Vagina (tissue), 2 donors: ENCODE measurements around the gene ARHGAP26. TPM values are rescaled to one million over a fixed set of nuclear protein-coding genes. Genes with fewer than 3 reads are reported as not detected.

Experiments used
- DNase-seq, 2 donors: peaks; one replicate each; pipeline ENCODE4 v3.0.0-alpha.2; 2017; ENCODE audit errors: extremely low spot score in 2 of 2
- H3K27ac ChIP-seq: fragments of 200-600 bp; sonication (generic); one replicate; pipeline ENCODE4 v1.5.1; 2019
- H3K27me3 ChIP-seq: fragments of 200-600 bp; sonication (generic); one replicate; pipeline ENCODE4 v1.5.1; 2019
- H3K36me3 ChIP-seq, 2 donors: fragments of 200-600 bp; sonication (generic); one replicate each; pipeline ENCODE4 v1.5.1; 2017 to 2019
- H3K4me1 ChIP-seq: fragments of 200-600 bp; sonication (generic); one replicate; pipeline ENCODE4 v1.5.1; 2019
- H3K4me3 ChIP-seq, 2 donors: fragments of 200-600 bp; sonication (generic); 1 replicate in 1 of 2; 2 replicates in 1 of 2; pipeline ENCODE4 v1.5.1; 2016 to 2019
- H3K9me3 ChIP-seq: fragments of 200-600 bp; sonication (generic); one replicate; pipeline ENCODE4 v1.5.1; 2019
- POLR2A ChIP-seq, 2 donors: fragments of 450-650 bp; IDR thresholded peaks; one replicate each; pipeline ENCODE4 v1.6.1; 2017; ENCODE audit warnings: antibody characterized with exemption in 2 of 2, mild to moderate bottlenecking in 2 of 2, moderate library complexity in 2 of 2
- POLR2AphosphoS5 ChIP-seq, 2 donors: sonication (generic); formaldehyde crosslinking; IDR thresholded peaks; one replicate each; pipeline ENCODE4 v1.9.0; 2017; ENCODE audit warnings: antibody characterized with exemption in 2 of 2, mild to moderate bottlenecking in 2 of 2, low read depth in 1 of 2; ENCODE audit not compliant: insufficient read depth in 1 of 2
- intact Hi-C: fragments of 100-400 bp; cut with DNase I; formaldehyde crosslinking; loops from one replicate; pipeline ENCODE4 v1.15.1; 2023
- total RNA-seq: library from RNA; depleted of rRNA; stranded (reverse); fragments of >200 nt; gene quantifications from one replicate; pipeline ENCODE4 v1.2.3, GENCODE V29; 2016
- TF ChIP-seq, protein P1 (sequence below), 3 experiments: fragments of 450-650 bp in 2 of 3; fragments of 200-600 bp in 1 of 3; sonication (generic) in 1 of 3; IDR thresholded peaks; one replicate each; pipeline ENCODE4 v1.5.1; 2017 to 2019; ENCODE audit warnings: antibody characterized with exemption in 3 of 3, mild to moderate bottlenecking in 2 of 3, moderate library complexity in 2 of 3

The ARHGAP26 gene
- total RNA-seq, 1 donor from 2014 or later, result 42.5 TPM

DNA sequence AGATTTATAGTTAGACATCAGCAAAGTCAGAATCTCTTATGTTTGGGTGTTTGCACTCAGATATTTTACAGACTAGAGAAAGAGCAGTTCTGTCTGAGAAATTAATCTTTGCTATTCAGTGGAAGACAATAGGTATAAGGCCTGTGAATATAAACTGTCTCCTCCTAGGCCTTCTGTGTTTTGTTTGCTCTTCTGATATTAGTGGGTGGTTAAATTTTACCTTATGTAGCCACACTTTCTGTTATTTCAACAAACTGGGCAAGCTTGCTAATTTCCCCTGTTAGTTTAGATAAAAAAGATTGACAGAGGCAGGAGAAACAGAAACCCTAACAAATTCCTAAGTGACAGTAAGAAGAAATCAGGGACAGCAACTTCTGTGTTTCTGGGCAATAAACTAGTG lies 141.6 kb downstream of the ARHGAP26 start:
- no peak for DNase-seq
- no peaks in the 10 kb centered on the region for H3K36me3 ChIP-seq
- intact Hi-C loops, result no loop called here
- no peak overlapping the region for H3K4me3 ChIP-seq
- H3K27ac ChIP-seq, result no peak overlapping the region
- H3K27me3 ChIP-seq, result no peaks in the 10 kb centered on the region
- H3K4me1 ChIP-seq, result no peaks in the 10 kb centered on the region
- H3K9me3 ChIP-seq, result no peaks in the 10 kb centered on the region
- TF ChIP-seq, protein P1, sequence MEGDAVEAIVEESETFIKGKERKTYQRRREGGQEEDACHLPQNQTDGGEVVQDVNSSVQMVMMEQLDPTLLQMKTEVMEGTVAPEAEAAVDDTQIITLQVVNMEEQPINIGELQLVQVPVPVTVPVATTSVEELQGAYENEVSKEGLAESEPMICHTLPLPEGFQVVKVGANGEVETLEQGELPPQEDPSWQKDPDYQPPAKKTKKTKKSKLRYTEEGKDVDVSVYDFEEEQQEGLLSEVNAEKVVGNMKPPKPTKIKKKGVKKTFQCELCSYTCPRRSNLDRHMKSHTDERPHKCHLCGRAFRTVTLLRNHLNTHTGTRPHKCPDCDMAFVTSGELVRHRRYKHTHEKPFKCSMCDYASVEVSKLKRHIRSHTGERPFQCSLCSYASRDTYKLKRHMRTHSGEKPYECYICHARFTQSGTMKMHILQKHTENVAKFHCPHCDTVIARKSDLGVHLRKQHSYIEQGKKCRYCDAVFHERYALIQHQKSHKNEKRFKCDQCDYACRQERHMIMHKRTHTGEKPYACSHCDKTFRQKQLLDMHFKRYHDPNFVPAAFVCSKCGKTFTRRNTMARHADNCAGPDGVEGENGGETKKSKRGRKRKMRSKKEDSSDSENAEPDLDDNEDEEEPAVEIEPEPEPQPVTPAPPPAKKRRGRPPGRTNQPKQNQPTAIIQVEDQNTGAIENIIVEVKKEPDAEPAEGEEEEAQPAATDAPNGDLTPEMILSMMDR (IDR thresholded peaks at IDR 0.05), result no peak

DNA sequence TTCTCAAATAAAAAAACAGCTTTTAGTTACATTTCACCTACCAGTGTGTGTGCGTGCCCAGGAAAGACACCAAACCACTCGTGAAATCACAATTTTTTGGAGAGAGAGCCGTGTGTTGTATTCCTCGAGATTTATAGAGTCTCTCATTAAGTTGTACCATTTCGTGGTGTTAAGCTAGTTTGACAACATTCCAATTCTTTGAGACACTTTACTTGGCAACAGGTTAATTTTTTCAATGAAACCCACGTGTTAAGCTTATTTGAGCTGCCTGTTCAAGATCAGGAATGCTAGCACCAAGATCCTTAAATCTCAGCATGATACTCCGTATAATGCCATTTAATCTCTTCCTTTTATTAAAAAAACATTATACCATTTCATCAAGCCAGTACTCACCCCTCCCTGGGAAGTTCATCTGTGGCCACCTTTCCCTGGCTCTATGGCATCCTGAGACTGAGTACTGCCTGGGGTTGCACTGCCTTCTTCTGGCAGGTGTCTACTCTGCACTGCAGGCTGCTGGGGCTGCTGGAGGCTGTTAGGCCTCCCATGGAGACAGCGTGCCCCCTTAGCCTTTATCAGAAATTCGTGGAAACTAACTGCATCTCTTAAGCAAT lies 143.7 kb downstream of the ARHGAP26 start:
- Histone ChIP-seq H3K27ac (no peak overlapping the region), H3K27me3 (no peaks in the 10 kb centered on the region), H3K4me3 (no peak overlapping the region), H3K36me3 (no peaks in the 10 kb centered on the region), H3K9me3 (no peaks in the 10 kb centered on the region), H3K4me1 (no peaks in the 10 kb centered on the region)
- intact Hi-C loops, result no loop called here
- no peak for DNase-seq
- TF ChIP-seq POLR2AphosphoS5 (IDR thresholded peaks at IDR 0.05; ENCODE audit: insufficient read depth in 1 of 2, low read depth in 1 of 2) (peak in 1 of 2 donors; percentile 21), POLR2A (IDR thresholded peaks at IDR 0.05) (no peak)
- TF ChIP-seq, protein P1 (IDR thresholded peaks at IDR 0.05), result no peak

- no peaks in the 10 kb centered on the region for H3K9me3 ChIP-seq
- H3K27me3 ChIP-seq, result no peaks in the 10 kb centered on the region
- intact Hi-C loops, result no loop called here
- no peak overlapping the region for H3K27ac ChIP-seq
- TF ChIP-seq, protein P1 (IDR thresholded peaks at IDR 0.05), result no peak
- TF ChIP-seq POLR2AphosphoS5 (IDR thresholded peaks at IDR 0.05; ENCODE audit: insufficient read depth in 1 of 2, low read depth in 1 of 2) (no peak), POLR2A (IDR thresholded peaks at IDR 0.05) (no peak)
- no peaks in the 10 kb centered on the region for H3K36me3 ChIP-seq
- no peak for DNase-seq
- H3K4me1 ChIP-seq, result no peaks in the 10 kb centered on the region
- H3K4me3 ChIP-seq, result no peak overlapping the region
Measured at GRCh38 chr5:142915038-142915437, 144.9 kb downstream of the ARHGAP26 start.

DNA sequence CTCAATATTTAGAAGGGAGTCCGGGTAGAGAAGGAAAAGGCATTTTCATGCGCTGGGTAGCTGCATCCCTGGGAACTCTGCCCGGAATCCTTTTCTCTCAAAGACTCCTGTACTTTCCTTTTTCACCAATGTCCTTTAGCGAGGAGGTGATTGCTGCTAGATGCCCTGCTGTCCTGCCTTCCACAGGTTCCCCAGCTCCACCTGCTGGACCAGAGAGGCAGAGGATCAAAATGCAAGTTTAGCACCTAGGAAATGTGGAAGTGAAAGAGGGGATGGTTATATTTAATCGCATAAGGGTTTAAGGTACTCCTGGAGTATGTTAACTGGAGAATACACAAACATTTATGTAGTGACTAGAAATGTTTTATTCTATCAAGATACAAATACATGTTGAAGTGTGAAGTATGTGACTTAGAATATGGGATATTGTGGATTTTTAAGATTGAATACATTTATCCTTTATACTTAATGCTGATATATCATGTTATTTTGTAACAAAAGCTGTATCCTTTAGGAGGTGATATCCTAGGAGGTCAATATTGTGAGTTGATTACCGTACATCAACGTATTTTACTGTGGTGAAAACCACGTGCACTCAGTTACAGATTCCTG lies 145.7 kb downstream of the ARHGAP26 start:
- no peaks in the 10 kb centered on the region for H3K9me3 ChIP-seq
- H3K36me3 ChIP-seq, result no peaks in the 10 kb centered on the region
- intact Hi-C loops, result no loop called here

More for the DNA sequence above, 145.7 kb downstream of the ARHGAP26 start:
- no peak for DNase-seq
- H3K4me1 ChIP-seq, result no peaks in the 10 kb centered on the region
- TF ChIP-seq, protein P1 (IDR thresholded peaks at IDR 0.05), result no peak
- TF ChIP-seq POLR2AphosphoS5 (IDR thresholded peaks at IDR 0.05; ENCODE audit: insufficient read depth in 1 of 2, low read depth in 1 of 2), result no peak
- no peak for TF ChIP-seq POLR2A (IDR thresholded peaks at IDR 0.05)
- H3K27me3 ChIP-seq, result no peaks in the 10 kb centered on the region
- H3K27ac ChIP-seq, result no peak overlapping the region
- H3K4me3 ChIP-seq, result no peak overlapping the region
